GDM1 (cell line): ENCODE data around the gene STOX1.
"Not testable (repeated sequence)": the region's sequence is repeated elsewhere in the genome, so short reads cannot be mapped to it uniquely, and the experiment has no call there.

Source experiments
- DNase-seq: peaks from one replicate; lab custom pipeline; 2025; lab: John Stamatoyannopoulos, UW

The STOX1 gene

GRCh38 chr10:68879628-68880027 lies 52.3 kb downstream of the STOX1 start:
- no peak for DNase-seq

- no peak for DNase-seq
Measured at GRCh38 chr10:68880181-68880580, 52.9 kb downstream of the STOX1 start.

DNA sequence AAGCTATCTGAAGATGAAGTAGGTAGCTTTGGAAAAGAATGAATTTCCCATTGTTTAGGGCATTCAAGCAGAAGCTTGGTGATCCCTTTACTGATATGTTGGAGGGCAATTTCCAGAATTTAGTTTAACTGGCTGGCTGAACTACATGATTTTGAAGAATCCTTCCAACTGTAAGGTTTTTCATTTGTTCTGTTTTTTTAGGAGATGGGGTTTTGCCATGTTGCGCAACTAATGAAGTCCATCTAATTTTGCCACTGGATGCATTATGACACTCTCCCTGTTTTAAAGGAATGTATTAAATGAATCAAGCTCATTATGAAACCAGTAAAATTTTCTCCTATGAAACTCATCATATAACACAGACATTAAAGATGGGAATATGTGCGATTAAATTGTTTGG lies 67.7 kb downstream of the STOX1 start:
- DNase-seq: no peak

- peak; percentile 34 for DNase-seq
Measured at GRCh38 chr10:68897336-68897741, 70.0 kb downstream of the STOX1 start.

- no peak for DNase-seq
Measured at GRCh38 chr10:68899186-68899745, 71.9 kb downstream of the STOX1 start.

- DNase-seq: no peak
Measured at GRCh38 chr10:68900427-68901104, 73.2 kb downstream of the STOX1 start.

- DNase-seq: peak; percentile 97
Measured at GRCh38 chr10:68901105-68901927, 74.0 kb downstream of the STOX1 start, which contains the start of gene DDX50. TSS of gene DDX50 (plus strand) at chr10:68901315. CDS start at chr10:68901385, 70 bp downstream.

- DNase-seq: no peak
Measured at GRCh38 chr10:68902382-68902781, 75.1 kb downstream of the STOX1 start.

GRCh38 chr10:68924593-68924992 lies 97.3 kb downstream of the STOX1 start:
- DNase-seq: no peak

DNA sequence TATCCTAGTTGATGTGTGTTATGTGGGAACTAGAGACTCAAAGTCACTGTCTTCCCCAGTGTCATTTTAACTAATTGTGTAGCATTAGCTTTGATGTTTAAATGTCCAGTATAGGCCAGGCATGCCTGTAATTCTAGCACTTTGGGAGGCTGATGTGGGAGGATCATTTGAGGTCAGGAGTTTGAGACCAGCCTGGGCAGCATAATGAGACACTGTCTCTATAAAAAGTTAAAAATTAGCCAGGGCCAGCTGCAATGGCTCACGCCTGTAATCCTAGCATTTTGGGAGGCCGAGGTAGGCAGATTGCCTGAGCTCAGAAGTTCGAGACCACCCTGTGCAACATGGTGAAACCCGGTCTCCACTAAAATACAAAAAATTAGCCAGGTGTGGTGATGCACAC lies 98.2 kb downstream of the STOX1 start:
- no peak for DNase-seq

DNA sequence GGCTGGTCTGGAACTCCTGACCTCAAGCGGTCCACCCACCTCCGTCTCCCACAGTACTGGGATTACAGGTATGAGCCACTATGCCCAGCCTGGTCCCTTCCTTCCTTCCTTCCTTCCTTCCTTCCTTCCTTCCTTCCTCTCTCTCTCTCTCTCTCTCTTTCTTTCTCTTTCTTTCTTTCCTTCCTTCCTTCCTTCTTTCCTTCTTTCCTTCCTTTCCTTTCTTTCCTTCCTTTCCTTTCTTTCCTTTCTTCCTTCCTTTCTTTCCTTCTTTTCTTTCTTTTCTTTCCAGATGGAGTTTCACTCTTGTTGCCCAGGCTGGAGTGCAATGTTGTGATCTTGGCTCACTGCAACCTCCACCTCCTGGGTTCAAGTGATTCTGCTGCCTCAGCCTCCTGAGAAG lies 101.8 kb downstream of the STOX1 start:
- not testable (repeated sequence) for DNase-seq

DNA sequence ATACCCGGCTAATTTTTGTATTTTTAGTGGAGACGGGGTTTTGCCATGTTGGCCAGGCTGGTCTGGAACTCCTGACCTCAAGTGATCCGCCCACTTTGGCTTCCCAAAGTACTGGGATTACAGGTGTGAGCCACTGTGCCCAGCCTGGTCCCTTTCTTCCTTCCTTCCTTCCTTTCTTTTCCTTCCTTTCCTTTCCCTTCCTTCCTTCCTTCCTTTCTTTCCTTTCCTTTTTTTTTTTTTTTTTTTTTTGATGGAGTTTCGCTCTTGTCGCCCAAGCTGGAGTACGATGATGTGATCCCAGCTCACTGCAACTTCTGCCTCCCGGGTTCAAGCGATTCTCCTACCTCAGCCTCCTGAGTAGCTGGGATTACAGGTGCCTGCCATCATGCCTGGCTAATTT lies 102.6 kb downstream of the STOX1 start:
- DNase-seq: not testable (repeated sequence)

DNA sequence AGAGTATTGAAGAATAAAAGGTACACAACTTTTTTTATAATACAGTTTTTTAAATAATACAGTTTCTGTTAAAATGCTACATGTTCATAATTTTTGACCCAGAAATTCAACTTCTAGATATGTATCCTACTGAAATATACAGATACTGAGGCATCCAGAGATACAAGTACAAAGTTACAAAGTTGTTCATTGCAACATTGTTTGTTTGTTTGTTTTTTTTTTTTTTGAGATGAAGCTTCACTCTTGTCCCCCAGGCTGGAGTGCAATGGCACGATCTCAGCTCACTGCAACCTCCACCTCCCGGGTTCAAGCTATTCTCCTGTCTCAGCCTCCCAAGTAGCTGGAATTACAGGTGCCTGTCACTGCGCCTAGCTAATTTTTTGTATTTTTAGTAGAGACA lies 105.5 kb downstream of the STOX1 start:
- not testable (repeated sequence) for DNase-seq

GRCh38 chr10:68934994-68935393 lies 107.7 kb downstream of the STOX1 start:
- DNase-seq: no peak

DNA sequence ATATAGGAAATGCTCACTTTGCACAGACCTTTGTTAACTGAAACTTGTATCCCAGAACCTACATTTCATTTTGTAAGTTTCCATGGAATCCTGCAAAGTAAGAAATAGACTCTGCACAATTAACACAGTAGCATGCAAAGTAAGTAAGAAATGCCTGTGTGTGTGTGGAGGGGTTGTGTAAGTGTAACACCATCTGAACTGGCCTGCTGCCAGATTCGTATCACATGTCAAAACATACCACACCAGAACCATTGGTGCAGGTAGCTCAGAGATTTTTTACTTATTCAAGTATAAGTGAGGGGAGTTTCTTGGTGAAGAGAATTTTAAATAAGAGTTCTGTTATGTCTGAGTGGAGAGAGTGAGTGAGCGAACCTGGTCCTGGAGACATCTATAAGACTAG lies 110.8 kb downstream of the STOX1 start:
- DNase-seq: no peak

DNA sequence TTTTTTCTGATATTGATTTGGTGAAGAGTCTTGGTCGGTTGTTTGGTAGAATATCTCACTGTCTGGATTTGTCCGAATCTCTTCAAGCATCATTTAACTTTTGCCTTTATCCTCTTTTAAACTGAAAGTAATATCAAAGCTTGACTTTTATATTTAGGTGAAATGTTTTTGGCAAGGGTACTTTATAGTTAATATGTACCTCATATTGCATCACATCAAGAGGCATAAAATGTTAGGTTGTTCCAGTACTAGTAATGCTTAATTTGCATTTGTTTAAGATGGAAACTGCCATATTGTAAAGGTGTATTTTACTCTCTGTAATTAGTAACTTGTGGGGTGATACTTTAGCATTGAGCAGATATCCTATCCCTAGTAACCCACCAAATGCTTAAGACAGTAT lies 111.6 kb downstream of the STOX1 start:
- DNase-seq: no peak

- DNase-seq: not testable (repeated sequence)
Measured at GRCh38 chr10:68940917-68941316, 113.6 kb downstream of the STOX1 start.
